Stimulated activated CD8-positive, alpha-beta memory T cell treated with anti-CD3 and anti-CD28 coated beads, Interleukin-7, amount 100 ng/mL, for 48 hours (primary cell): ENCODE data around the gene CENPE.

Experiments used
- DNase-seq, 2 donors: peaks; one replicate each; pipeline ENCODE4 v3.0.0-alpha.2; 2020; ENCODE audit warnings: low read depth in 1 of 2; ENCODE audit errors: extremely low read depth in 1 of 2

Gene CENPE

GRCh38 chr4:103075894-103076746, 122.0 kb downstream of the CENPE start:
- DNase-seq: peak; percentile 33 to 37

GRCh38 chr4:103075435-103075893, 122.7 kb downstream of the CENPE start:
- DNase-seq: no peak

GRCh38 chr4:103074744-103075434, 123.3 kb downstream of the CENPE start:
- no peak for DNase-seq

GRCh38 chr4:103073792-103074438, 124.2 kb downstream of the CENPE start:
- DNase-seq: no peak

- DNase-seq: no peak
These were observed 130.1 kb downstream of the CENPE start for GRCh38 chr4:103067841-103068547.

- DNase-seq: no peak
These were observed 137.5 kb downstream of the CENPE start for GRCh38 chr4:103060453-103061148.
